NCI-H1048 (cell line): ENCODE results near the gene UBAP2.
A peak's percentile ranks its signal among the peaks of the same experiment; 100 is the strongest.

Experiments used
- DNase-seq: peaks from one replicate; lab custom pipeline; 2025; lab: John Stamatoyannopoulos, UW

UBAP2 gene, protein sequence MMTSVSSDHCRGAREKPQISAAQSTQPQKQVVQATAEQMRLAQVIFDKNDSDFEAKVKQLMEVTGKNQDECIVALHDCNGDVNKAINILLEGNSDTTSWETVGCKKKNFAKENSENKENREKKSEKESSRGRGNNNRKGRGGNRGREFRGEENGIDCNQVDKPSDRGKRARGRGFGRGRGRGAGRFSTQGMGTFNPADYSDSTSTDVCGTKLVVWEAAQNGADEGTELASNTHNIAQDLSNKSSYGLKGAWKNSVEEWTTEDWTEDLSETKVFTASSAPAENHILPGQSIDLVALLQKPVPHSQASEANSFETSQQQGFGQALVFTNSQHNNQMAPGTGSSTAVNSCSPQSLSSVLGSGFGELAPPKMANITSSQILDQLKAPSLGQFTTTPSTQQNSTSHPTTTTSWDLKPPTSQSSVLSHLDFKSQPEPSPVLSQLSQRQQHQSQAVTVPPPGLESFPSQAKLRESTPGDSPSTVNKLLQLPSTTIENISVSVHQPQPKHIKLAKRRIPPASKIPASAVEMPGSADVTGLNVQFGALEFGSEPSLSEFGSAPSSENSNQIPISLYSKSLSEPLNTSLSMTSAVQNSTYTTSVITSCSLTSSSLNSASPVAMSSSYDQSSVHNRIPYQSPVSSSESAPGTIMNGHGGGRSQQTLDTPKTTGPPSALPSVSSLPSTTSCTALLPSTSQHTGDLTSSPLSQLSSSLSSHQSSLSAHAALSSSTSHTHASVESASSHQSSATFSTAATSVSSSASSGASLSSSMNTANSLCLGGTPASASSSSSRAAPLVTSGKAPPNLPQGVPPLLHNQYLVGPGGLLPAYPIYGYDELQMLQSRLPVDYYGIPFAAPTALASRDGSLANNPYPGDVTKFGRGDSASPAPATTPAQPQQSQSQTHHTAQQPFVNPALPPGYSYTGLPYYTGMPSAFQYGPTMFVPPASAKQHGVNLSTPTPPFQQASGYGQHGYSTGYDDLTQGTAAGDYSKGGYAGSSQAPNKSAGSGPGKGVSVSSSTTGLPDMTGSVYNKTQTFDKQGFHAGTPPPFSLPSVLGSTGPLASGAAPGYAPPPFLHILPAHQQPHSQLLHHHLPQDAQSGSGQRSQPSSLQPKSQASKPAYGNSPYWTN

DNA sequence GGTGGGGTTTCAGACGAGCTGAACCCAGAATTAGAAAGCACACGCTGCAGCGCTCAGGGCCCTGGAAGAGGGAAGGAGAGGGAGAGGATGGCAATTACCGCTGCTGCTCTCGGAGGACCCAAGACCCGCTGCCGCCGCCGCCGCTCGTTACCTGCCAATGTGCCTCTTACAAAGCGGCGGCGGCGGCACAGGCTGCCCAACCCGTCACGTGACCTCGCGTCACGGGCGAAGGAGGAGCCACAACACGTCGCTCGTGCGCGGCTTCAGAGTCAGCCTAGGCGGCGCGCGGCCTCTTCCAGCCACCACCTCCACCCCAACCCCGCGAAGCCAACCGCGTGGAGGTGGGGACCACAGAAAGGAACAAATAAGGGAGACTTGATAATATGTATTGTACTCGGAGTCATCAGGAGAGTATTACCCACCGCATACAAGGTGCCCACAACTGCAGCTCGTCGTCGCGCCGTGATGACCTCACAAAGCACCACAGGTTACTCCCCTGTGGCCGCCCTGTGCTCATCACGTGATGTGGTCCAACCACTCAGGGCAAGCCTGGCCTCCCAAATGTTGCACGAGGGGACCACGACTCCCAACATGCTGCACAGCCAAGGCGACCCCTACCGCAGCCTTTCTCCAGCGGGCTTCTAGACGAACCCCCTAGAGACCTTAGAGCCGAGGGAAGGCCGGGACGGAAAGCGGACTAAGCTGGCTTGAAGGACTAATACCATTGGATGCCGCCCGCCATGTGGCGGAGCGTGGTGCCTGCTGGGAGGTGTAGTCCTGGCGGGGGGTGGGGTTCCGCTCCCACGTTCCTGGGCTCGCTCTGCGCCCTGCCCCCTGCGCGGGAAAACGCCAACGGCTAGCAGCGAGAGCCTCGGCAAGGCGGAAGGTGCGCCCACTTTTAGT lies at the start of gene UBAP2:
Gene UBAP2 (minus strand): TSS at position 161 of the 903 bp plus-strand sequence. CDS start 31,739 bp downstream, outside the sequence.
- DNase-seq = peak; percentile 91

DNA sequence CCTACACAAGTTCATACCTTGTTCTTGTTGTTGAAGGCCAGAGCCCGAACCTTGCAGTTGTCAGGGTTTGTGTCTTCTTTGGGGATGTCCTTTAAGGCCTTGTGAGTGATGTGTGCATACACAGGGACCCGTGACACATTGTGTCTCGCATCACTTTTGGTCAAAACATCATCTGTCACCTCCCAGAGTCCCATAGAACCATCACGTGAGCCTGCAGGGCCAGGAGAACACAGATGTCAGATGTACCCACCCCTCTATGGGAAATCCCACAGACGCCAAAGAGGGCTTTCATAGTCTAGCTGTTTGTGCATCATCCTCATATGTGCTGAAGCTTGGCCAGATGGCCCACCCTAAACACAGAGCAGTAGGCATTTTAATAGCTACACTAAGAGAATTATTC lies 49.6 kb upstream of the UBAP2 start:
- DNase-seq = no peak

DNA sequence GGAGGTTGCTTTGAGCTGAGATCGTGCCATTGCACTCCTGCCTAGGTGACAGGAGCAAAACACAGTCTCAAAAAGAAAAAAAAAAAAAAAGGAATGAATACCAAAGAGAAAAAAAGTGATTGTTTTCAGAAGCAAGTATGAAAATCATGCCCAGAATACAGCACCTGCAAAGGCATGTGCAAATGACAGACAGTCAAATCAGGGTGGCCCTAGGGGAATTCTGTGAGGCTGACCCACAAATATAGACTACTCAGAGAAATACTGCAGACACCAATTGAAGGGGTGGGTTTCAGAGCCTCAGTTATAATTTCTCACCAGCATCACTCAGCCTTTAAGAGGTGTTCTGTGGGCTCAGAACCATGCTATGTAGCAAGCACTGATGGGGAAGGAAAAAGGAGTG lies 49.2 kb upstream of the UBAP2 start:
- DNase-seq = no peak

DNA sequence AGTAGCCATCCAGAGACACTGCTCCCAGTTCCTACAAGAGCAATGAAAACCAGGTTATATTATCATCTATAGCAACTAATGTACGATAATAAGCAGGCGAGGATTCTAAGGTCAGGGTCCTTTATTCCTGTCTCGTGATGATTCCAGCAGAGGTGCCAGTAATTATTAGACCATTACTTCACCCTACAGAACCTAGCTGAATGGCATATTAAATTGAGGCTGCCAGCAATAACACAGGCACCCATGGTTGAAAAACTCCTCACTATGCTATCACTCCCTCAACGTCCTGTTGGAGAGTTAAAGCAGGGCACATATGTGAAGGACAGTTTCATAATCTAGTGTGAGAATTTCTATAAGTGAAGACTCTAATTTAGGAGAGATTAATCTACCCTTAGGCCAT lies 48.1 kb upstream of the UBAP2 start:
- DNase-seq = no peak

DNA sequence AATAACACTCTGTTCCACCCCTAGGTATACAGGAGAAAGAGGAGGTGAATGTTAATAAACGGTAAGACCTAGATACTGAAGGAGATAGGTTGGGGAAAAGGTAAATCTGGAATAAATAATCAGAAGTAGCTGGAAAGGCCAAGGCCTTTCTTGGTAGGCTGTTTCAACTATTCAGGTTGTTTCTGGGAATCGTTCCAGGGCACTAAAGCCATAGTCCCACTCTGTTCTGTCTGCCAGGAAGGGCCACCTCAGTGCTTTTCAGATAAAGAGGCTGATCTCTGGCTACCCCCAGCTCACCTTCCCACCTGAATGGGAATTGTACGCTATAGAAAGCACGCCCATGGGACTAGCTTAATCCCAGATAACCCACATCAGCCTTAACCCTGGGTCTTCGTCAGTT lies 44.9 kb upstream of the UBAP2 start:
- DNase-seq = no peak

DNA sequence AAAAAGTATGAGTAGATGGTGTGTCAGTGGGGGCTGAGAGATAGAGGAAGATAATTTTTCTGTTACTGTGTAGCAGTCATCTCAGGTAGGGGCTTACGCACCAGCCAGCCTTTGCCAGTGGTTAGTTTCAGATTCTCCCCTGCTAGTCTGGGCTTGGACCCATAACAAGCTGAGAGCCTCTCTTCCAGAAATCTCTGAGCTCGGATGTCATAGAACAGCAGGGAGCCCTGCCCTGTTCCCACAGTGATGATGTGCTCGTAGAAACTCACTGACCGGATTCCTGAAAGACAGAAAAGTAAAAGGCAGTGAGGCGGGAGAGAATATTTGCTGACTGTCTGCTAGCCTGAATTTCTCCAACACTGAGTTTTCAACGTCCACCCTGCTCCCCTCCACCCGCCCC lies 40.6 kb upstream of the UBAP2 start:
- no peak for DNase-seq

DNA sequence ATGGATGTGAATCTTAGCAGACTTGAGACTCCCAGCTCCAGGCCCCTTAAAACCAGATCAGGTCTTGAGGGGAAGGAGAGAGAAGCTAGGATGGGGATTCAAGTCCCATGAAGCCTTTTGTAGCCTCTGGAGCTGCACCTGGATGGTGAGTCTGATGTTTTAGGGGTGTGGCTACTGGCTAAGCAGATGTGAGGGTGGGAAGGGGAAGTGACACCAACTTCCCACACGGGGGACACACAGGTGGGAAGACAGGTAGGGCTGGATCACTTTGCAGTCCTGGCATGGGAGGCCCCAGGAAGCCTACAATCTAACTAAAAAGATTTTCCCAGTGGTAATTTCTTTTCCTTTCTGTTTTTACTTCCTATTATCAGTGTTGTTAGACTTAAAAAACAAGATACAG lies 38.7 kb upstream of the UBAP2 start:
- DNase-seq = no peak

DNA sequence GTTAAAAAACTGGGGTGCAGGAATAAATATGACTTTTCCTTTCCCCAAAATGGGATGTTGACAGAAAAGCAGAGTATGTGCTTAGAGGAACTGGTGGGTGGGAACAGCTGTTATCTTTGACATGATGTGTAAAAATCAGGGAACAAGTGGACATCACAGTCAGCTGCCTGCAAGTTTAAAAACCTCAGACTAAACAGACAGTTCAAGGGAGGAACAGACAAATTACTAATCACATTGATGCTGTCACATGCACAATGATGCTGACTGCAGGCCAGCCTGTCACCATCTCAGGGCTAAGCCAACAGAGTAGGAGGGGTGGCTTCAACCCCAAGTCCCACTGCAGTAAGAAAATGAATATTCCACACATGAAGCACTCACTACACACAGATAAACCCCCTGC lies 38.2 kb upstream of the UBAP2 start:
- DNase-seq = no peak

DNA sequence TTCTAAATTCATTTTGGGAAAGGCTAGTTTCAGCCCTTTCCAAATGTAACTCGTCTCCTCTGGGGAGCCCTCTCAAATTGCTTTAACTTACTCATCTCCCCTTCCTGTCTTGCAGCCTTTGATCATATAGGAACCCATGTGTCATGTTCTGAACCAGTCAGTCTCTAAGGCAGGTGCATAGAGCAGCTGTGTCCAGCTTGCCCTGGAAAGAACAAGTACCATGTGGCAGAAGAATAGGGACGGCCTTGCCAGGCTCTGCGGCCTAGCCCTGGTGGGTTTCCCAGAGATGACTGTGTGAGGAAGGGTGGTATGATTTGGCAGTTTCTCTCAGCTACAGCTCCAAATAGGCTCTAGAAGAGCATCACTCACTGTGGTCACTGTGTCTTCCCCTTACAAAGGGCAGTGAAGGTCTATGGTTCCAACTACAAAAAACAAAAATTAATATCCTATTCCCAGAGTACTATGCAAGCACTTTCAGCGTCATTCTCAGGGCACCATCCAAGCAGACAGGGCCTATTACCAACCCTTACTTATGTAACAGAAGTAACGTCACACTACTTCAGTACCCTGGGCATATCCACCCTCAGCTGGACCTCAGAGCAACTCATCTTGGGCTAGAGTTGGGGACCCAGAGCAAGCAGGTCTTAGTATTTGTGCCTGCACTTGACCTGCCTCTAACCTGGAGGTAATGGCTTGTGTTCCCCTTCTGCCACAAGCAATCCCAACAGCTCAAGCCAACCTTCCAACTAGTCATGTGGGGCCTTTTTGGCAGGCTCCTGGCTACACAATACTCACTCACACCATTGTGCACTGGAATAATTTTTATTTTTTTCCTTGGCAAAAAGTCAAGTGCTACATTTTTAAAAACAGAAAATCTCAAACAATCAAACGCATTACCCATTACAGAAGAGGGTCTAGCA lies 37.2 kb upstream of the UBAP2 start:
- no peak for DNase-seq

DNA sequence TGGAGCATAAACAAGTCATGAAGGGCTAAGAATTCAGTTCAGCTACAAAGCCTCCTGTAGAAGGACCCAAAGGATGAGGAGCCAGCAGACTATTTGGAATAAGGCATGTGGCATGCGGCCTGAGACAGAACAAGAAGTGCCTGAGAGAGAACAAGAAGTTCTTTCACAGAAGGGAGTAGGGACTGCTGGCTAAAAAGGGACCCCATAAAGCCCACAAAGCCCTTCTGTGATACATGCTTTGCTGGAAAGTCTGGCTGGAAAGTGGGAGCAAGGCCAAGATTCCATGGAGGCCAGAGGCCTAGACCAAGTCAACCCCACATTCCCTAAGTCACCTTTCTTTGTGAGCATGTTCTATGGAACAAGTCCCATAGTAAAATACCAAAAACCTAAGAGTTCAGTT lies 35.9 kb upstream of the UBAP2 start:
- DNase-seq = no peak

DNA sequence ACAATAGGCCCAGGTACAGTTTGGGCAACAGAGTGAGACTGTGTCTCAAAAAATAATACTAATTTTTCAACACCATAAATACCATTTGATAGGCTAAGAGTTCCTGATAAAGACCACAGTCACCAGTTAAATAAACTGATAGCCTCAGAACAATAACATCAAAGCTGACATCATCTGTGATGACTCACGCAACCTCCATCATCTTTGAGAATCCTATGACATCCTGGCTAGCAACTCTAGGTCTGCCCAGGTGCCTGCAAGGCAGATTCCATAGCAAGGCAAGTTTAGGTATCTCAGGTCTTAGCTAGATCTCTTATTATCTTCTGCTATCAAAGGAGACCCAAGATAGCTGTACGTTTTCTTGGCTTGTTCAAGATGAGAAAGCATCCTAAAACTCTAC lies 30.5 kb upstream of the UBAP2 start:
- no peak for DNase-seq

DNA sequence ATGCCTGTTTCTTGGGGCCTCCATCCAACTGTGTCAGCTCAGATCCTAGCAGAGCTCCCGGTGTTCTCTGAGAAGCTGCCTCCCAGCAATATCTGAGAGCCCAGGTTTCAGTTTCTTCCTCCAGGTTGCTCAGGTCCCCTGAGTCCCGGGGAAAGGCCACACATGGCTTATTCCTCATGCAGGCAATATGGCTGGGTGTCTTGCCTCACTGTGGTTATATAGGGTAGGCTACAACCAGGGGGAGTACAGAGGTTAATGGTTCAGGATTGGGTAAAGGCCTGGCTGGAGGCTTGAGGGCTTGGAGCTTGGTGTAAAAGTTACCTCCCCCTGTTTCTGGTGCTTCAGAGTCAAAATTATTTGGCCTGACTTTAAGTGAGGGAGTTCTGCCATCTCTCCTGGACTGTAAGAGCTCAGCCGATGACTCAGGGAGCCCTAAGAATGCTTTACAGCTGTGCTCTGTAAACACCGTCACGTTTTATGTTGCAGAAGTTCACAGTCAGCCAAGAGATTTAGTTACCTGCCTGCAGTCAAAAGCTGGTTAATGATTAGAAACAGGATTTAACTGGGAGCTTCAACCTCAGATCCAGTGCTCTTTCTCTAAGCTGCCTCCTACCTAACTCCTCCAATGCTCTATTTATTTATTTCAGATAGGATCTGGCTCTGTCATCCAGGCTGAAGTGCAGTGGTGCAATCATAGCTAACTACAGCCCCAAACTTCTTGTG lies 24.3 kb upstream of the UBAP2 start:
- no peak for DNase-seq

DNA sequence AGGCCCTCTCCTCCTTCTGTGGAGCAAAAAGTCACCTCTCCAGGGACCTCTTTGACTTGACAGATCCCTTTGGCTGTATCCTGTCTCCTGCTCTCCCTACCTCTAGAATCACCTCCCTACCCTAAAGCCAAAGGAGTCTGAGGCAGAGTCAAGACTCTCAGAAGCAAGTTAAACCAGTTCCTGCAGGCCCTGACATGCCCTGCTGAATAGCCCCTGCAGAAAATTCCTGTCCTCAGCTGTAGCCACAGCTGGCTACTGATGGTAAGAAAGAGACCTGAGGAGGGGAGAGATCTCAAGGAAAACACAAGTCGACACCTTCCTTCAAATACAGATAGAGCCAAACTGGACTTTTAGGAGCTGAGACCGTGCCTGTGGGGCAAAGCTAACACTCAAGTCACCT lies 23.7 kb upstream of the UBAP2 start:
- DNase-seq = no peak

DNA sequence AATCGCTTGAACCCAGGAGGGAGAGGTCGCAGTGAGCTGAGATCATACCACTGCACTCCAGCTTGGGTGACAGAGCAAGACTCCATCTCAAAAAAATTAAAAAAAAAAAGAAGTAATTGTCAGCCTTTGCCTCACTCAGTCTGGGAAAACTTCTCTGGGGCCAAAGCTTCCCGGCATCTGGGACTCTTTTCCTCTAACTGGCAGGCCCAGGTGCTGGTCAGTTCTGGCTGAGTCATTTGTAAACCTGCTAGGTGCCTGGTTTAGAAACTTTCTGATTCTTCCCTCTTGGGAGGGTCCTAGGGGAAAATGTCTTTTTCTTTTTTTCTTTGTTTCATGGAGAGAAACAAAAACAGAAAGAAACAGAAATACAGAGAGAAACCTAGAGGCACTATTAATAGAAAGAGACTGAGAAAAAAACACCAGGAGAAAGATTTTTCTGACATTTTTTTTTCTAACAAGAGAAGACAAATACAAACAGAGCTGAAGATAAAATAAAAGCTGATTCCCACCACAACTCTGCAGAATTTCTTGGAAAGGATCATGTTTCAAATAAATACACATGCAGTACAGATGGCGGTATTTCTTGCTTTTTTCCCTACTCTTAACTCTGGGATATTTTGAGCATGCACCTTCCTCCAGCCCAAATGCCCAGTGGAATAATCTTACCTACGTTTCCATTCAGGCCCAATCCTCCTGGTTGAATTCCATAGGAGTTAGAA lies 22.1 kb upstream of the UBAP2 start:
- no peak for DNase-seq

DNA sequence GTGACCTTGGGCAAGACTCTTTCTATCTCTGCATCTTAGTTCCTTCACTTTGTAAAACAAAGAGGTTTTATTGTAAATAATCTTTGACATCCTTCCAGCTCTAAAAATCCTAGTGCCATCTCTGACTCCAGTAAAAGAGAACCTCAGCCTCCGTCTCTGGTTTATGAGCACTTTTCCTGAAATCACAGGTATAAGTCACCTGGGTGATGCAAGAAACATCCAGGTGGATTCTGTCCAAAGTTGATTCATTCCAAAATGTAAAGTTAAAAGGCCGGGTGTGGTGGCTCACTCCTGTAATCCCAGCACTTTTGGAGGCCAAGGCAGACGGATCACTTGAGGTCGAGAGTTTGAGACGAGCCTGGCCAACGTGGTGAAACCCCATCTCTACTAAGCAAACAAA lies 21.1 kb upstream of the UBAP2 start:
- no peak for DNase-seq

DNA sequence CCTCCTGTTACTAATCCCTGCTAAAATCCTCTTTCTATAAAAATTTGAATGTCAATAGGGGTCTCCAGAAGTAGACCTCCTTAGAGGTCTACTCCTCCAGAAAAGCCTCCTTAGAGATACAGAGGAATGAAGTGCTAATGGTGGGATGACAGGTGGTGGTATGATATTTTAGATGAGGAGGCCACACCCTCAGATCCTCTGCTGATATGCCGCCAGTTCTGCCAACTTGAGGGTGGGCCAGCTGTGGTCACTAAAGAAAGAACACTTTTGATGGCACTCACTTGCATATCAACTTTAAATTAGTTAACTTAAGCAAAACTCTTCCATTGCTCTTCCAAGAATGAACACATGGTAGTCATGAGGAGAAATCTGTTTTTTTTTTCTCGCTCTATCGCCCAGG lies 16.9 kb upstream of the UBAP2 start:
- no peak for DNase-seq

DNA sequence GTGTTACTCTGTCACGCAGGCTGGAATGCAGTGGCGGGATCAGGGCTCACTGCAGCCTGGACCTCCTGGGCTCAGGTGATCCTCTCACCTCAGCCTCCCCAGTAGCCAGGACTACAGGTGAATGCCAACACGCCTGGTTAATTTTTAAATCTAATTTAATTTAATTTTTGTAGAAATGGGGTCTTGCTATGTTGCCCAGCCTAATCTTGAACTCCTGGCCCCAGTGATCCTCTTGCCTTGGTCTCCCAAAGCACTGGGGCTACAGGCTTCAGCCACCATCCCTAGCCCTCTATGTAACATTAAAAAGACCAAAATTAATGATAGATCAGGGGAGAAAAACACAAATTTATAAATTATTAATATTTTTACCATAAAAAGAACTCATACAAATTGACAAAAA lies 11.3 kb upstream of the UBAP2 start:
- no peak for DNase-seq

DNA sequence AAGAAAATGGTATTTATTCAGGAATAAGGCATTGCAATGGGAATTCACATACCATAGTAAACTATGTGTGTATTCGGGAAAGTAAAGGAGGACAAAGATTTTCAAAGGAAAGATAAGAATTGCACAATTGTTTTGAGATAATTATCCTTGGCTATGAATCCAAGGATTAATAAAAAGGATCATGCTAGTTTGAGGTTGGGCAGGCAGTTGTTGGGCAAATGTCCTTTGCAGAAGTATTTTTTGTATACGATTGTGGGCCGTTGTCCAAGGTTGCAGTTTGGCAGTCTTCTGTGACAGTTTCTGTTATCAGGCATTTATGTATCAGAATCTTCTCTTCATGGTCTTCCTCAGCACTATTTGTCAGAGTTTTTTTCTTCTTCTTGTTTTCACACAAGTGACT lies 10.6 kb upstream of the UBAP2 start:
- no peak for DNase-seq

DNA sequence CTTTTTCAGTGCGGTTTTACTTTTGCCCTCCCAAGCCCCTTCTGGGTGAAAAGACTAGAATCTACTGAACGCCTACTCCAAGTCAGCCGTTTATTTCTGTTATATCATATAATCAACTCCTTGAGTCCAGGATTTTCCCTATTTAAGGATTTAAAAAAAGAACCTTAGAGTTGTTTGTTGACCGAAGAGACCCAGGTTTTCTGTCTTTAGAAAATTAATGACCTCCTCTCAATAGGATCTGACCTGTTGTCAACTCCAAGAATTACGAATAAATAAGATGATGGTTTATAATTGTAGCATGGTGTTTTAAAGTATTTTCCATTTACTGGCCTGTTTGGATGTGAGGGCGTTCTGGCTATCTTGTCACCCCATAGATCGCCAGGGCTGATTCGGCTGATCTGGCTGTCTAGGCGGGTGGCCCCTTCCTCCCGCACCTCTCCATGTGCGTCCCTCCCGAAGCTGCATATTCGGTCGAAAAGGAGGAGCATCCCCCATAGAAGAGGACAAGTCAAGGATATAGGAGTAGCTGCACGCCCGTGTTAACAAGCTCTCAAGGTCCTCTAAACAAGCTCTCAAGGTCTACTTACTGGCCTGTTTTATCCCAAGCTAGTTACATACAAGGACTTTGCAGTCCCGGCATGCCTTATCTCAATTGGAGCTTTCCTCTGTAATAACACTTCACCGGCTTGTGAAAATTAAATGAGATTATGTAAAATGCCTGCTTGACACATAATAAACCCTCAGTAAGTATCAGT lies 1.1 kb upstream of the UBAP2 start:
- no peak for DNase-seq
